Measurements from ENCODE around the gene TNFSF15.

Gene TNFSF15

DNA sequence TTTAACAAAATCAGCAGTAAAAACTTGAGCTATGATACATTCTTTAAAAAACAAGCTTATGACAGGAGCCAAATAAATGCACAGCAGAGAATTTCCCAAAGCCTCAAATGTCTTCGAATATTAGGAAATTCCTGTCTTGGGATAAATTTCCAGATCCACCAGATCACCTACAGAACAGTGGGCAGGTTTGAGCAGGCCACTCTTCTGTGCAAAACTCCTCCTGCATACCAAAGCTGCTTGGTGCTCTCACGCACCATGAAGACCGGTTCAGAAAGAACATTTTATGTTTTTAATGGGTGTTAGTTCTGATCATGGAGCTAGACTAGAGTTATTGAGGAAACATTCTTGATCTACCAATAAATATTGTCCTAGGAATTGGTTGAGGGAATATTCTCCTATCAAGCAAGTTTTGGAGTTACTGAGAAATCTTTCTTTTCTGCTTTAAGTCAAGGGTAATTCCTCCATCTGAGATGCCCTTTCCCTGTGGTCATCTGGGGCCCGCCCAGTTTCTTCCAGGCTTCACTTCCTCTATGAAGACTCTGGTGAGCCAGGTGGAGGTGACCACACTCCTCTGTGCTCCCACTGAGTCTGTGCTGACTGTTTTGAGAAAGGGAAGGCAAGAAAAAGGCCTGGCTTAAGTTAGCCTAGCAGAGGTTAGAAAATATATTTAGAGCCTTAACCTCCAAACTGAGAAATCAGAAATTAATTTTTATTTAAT is 17.9 kb downstream of the TNFSF15 start:
- peak; percentile 21 for DNase-seq (ENCODE audit: low spot score)

- DNase-seq (ENCODE audit: low spot score): no peak
These were observed 18.6 kb downstream of the TNFSF15 start for GRCh38 chr9:114787214-114787613.

DNA sequence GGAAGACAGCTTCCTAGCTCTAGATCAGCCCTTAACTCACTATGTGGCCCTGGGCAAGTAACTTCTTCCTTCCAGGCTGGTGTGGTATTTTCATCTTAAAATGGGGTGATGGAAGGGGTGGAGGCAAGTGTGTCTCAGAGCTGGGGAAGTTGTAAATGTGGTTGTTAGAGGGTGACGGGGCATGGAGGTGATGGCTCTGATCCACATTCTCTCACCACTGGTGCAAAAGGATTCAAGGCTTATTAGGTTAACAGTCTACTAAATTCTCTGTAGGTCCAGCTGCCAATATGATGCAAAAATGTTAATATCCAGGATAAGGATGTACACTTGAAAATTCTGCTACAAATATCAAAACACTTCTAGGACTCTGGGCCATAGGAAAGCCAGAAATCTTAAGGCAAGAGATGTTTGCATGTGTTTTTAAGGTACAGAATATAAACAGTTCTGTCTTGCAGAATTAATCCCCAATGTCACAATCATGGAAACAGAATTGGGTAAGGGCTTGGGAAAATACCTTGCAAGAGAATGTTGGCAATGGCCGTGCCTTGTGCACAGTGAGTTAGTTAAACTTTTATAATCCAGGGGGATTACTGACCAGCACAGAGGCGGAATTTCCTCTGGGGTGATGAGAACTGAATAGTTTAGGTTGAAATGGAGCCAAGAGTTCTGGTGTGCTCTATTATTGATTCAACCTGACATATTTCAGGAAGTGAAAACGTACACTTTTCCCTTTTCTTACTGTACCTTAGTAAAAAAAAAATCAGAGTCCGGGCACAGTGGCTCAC is 19.8 kb downstream of the TNFSF15 start:
- peak; percentile 37 for DNase-seq (ENCODE audit: low spot score)

DNA sequence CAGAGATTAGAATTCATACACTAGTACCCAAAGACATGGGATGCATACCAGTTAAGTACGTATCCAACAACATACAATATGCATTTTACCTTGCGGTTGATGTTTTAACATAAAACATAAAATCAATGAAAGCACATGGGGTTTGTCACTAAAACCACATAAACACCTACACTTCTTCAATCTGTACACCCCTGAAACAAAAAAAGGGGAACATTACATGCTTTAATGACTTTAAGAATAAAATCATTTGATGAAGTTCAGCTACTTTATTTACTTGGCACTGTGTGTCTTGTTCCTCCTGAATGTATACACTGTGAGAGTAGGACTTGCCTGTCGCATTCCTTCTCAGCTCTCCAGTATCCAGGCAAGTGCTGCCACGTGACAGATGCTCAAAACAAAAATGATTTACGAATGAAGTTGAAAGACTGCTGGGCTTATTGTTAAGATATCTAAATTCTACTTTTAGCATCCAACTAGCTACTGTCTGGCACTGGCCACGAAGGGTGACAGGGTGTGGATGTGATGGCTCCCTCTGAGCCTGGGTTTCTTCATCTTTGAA is 21.0 kb downstream of the TNFSF15 start:
- no peak for DNase-seq (ENCODE audit: low spot score)

- no peak for DNase-seq (ENCODE audit: low spot score)
These were observed 23.3 kb downstream of the TNFSF15 start for GRCh38 chr9:114782586-114782985.

- peak; percentile 99 for DNase-seq (ENCODE audit: low spot score)
These were observed 26.4 kb downstream of the TNFSF15 start for GRCh38 chr9:114779352-114779845.

- peak; percentile 10 for DNase-seq (ENCODE audit: low spot score)
These were observed 27.8 kb downstream of the TNFSF15 start for GRCh38 chr9:114777821-114778609.

GRCh38 chr9:114776683-114777399 is 29.0 kb downstream of the TNFSF15 start:
- DNase-seq (ENCODE audit: low spot score): no peak

DNA sequence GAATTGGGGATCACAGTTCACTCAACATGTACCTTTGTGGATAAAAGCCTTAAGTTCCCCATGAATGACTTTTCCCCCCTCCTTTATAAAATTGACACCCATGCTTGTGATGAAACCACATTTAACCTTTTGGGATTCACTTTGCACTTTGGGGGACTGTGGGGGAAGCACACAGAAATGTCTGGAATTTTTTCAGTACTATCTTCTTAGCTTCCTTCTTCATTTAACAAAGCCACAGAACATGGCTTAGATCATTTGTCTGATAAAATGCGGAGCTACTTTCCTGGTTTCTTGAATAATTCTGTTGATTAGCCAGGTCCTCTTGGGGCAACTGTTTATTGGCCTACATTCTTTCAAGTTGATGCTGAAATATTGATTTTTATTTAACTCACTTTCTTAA is 29.9 kb downstream of the TNFSF15 start:
- peak; percentile 19 for DNase-seq (ENCODE audit: low spot score)

DNA sequence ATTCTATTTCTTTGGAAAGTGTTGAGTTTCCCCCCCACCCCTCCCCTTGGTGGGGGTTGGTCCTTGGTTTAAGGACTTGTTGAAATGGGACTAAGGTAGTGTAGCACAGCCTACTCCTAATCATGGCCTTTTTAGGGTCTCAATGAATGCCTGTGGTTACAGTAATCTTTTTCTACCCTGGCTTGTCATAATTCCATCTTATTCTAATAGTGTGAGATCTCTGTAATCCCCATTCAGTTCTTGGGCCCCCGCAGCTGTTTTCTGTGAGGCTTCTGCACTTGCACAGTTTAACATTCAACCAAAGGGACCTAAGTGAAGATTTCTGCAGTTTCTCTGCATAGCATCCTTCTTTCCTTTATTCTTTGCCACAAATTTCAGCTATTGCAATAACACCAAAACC is 30.7 kb downstream of the TNFSF15 start:
- no peak for DNase-seq (ENCODE audit: low spot score)

GRCh38 chr9:114774524-114774923 is 31.3 kb downstream of the TNFSF15 start:
- no peak for DNase-seq (ENCODE audit: low spot score)

DNA sequence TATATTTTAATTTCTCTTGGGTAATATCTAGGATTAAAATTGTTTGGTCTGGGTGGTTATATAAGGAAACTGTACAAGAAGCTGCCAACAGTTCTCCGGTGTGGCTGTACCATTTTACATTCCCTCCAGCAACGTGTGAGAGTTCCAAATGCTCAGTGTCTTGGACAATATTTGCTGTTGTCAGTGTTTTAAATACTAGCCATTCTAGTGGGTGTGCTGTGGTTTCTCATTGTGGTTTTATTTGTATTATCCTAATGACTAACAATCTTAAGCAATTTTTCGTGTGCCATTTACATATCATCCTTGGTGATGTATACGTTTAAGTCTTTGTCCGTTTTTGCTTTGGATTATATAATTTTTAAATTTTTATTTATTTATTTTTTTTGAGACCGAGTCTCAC is 34.0 kb downstream of the TNFSF15 start:
- DNase-seq (ENCODE audit: low spot score): no peak

DNA sequence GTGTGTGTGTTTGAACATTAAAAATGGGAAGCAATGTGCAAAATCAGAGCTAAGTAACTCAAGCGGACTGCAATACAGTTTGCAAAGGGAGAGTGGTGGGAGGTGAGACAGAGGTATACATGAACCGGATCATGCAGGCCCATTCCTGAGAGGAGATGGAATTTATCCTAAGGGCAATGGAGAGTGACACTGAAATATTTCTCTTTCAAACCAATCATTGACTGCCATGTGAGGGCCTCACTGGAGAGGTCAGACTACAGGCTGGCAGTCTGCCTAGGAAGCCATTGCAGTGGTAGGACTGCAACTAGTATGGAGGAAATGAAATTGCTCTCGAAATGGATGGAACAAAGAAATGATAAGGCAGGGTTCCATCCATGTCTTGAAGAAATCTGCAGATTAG is 34.8 kb downstream of the TNFSF15 start:
- peak; percentile 33 for DNase-seq (ENCODE audit: low spot score)

- no peak for DNase-seq (ENCODE audit: low spot score)
These were observed 36.2 kb downstream of the TNFSF15 start for GRCh38 chr9:114769624-114770023.

GRCh38 chr9:114763220-114763619 is 42.6 kb downstream of the TNFSF15 start:
- DNase-seq (ENCODE audit: low spot score): no peak

GRCh38 chr9:114761523-114761922 is 44.3 kb downstream of the TNFSF15 start:
- no peak for DNase-seq (ENCODE audit: low spot score)

DNA sequence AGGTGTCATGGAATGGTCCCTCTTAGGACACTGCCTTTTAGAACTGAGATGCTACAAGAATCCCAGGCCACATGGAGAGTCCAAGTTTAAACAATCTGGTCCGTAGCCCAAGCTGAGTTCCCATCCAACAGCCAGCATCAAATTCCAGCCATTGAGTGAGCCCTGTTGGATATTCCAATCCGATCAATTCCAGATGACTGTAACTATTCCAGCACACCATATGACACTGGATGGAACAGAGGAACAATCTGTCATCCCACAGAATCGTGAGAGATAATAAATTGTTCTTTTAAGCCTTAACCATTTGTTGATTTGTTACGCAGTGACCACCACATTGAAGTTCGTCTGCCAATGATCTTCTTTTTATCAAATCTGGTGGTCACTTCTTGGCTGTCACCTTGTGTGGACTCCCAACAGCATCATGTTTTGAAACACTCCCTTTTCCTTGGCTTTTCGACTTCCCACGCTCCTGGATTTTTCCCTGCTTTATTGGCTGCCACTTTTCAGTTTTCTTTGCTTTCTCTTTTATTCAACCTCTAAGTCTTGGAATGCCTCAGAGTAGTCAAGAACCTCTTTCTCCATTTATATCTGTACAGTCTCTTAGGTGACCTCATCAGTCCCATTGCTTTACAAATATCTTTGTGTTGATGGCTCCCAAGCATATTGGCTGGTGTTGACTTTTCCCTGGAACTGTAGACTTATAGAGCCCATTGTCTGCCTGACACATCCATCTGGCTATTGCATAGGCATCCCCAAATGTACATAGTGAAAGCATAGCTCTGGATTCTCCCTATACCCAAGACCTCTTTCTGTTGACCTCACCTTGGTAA is 46.1 kb downstream of the TNFSF15 start:
- DNase-seq (ENCODE audit: low spot score): no peak

GRCh38 chr9:114757984-114758383 is 47.9 kb downstream of the TNFSF15 start:
- DNase-seq (ENCODE audit: low spot score): no peak

DNA sequence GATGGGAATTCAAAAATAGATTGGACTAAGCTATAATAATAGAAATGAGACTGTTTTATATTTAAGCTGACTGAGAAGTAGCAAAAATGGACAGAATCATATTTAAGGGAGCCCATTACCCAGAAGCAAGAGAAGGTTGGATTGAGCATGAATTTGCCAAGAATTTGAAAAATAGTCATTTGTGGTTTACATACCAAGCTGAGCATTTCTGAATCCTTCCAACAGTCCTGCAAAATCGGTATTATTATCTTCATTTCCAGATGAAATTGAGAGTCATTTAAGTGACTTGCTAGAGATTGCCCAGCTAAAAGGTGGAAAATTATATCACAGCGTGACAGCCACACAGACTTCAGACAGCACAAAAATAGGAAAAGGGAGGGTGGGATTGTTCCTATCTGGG is 48.4 kb downstream of the TNFSF15 start:
- no peak for DNase-seq (ENCODE audit: low spot score)

DNA sequence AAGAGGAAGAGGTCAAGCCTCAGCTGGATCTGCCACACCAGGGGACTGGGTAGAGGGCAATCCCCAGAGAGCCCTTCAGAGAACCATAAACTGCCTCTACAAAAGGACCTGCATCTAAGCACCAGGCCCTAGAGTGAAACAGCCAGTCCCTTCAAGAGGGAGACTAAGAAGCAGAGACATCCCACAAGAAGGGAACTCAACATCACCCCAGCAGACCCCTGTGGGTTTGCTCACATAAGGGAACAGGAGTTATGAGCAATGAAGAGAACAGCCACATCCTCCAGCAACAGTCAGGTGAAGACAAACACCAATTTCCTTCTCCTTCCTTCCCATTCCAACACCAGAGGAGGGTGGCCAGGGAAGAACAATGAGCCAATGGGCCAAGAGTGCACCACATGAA is 48.9 kb downstream of the TNFSF15 start:
- DNase-seq (ENCODE audit: low spot score): no peak

- DNase-seq (ENCODE audit: low spot score): no peak
These were observed 51.3 kb downstream of the TNFSF15 start for GRCh38 chr9:114754581-114754980.
